Measurements from ENCODE around the gene DMPK.
A peak's percentile ranks its signal among the peaks of the same experiment; 100 is the strongest.

- TF ChIP-seq CTCF (IDR thresholded peaks at IDR 0.05; ENCODE audit: poor library complexity, severe bottlenecking), result peak; percentile 64
- TF ChIP-seq EP300 (conservative IDR thresholded peaks at IDR 0.05; ENCODE audit: poor library complexity, severe bottlenecking), result no peak
- no peak for TF ChIP-seq EZH2 (IDR thresholded peaks at IDR 0.05; ENCODE audit: borderline replicate concordance, insufficient read depth, low read length, poor library complexity, severe bottlenecking)
- peak; percentile 46 for TF ChIP-seq SMC3 (conservative IDR thresholded peaks at IDR 0.05; ENCODE audit: poor library complexity)
These were observed 2.8 kb downstream of the DMPK start for GRCh38 chr19:45779231-45780145.

Measured in neural cell (in vitro differentiated cells).